Activated CD4-positive, alpha-beta T cell treated with anti-CD3 and anti-CD28 coated beads, Interleukin-2, amount 10 ng/mL, durations not matched to agents 24 days and 14 days (primary cell): ENCODE data around the gene TEAD3. TPM values are rescaled to one million over a fixed set of nuclear protein-coding genes. Genes with fewer than 3 reads are reported as not detected.
"Not testable (repeated sequence)": the region's sequence is repeated elsewhere in the genome, so short reads cannot be mapped to it uniquely, and the experiment has no call there.

Experiments
- DNase-seq: peaks from one replicate; pipeline ENCODE4 v3.0.0; 2022
- H3K27ac Mint-ChIP-seq: one replicate; pipeline ENCODE4 v1.8.0; 2022; ENCODE audit warnings: mild to moderate bottlenecking, mixed read lengths
- H3K27me3 Mint-ChIP-seq: one replicate; pipeline ENCODE4 v1.8.0; 2022; ENCODE audit warnings: mixed read lengths
- H3K36me3 Mint-ChIP-seq: one replicate; pipeline ENCODE4 v1.8.0; 2022; ENCODE audit warnings: low read depth, mild to moderate bottlenecking, mixed read lengths
- H3K4me1 Mint-ChIP-seq: one replicate; pipeline ENCODE4 v1.8.0; 2021; ENCODE audit warnings: mixed read lengths
- H3K4me3 Mint-ChIP-seq: one replicate; pipeline ENCODE4 v1.8.0; 2022; ENCODE audit warnings: mild to moderate bottlenecking, moderate library complexity, mixed read lengths
- H3K9me3 Mint-ChIP-seq: one replicate; pipeline ENCODE4 v1.8.0; 2021; ENCODE audit warnings: mixed read lengths
- intact Hi-C: fragments of 100-400 bp; cut with micrococcal nuclease; formaldehyde crosslinking; loops from one replicate; pipeline ENCODE4 v1.15.1; 2023
- total RNA-seq: library from RNA; stranded (reverse); gene quantifications from 2 replicates; pipeline ENCODE4 v1.2.3, GENCODE V29; 2022

The TEAD3 gene
- total RNA-seq, 1 donor from 2014 or later = 1.7 TPM

GRCh38 chr6:35432702-35433101 lies 64.2 kb downstream of the TEAD3 start:
- intact Hi-C loops, H3K4me1 Mint-ChIP-seq, H3K27ac Mint-ChIP-seq, DNase-seq, H3K4me3 Mint-ChIP-seq, H3K9me3 Mint-ChIP-seq, H3K27me3 Mint-ChIP-seq: not testable (repeated sequence)
- H3K36me3 Mint-ChIP-seq = peaks cover 17% of the 10 kb centered on the region

GRCh38 chr6:35432291-35432690 lies 64.6 kb downstream of the TEAD3 start:
- Mint-ChIP-seq H3K4me1 (no peaks in the 10 kb centered on the region), H3K9me3 (peaks cover 9% of the 10 kb centered on the region)
- intact Hi-C loops = no loop called here

GRCh38 chr6:35429463-35429862 lies 67.4 kb downstream of the TEAD3 start:
- DNase-seq = no peak
- H3K4me3 Mint-ChIP-seq = no peak overlapping the region
- no peak overlapping the region for H3K27ac Mint-ChIP-seq
- intact Hi-C loops = no loop called here
- H3K9me3 Mint-ChIP-seq = peaks cover 9% of the 10 kb centered on the region
- H3K36me3 Mint-ChIP-seq = peaks cover 35% of the 10 kb centered on the region
- no peaks in the 10 kb centered on the region for H3K27me3 Mint-ChIP-seq
- H3K4me1 Mint-ChIP-seq = peaks cover 7% of the 10 kb centered on the region

More at GRCh38 chr6:35432291-35432690, 64.6 kb downstream of the TEAD3 start:
- Mint-ChIP-seq H3K27me3 (no peaks in the 10 kb centered on the region), H3K27ac (no peak overlapping the region), H3K36me3 (peaks cover 17% of the 10 kb centered on the region), H3K4me3 (no peak overlapping the region)
- DNase-seq = no peak

GRCh38 chr6:35428421-35429149 lies 68.3 kb downstream of the TEAD3 start:
- peaks cover 36% of the 10 kb centered on the region for H3K36me3 Mint-ChIP-seq

GRCh38 chr6:35427851-35428321 lies 69.0 kb downstream of the TEAD3 start:
- Mint-ChIP-seq H3K27ac (no peak overlapping the region), H3K4me1 (peaks cover 7% of the 10 kb centered on the region), H3K9me3 (peaks cover 9% of the 10 kb centered on the region), H3K4me3 (no peak overlapping the region), H3K27me3 (no peaks in the 10 kb centered on the region), H3K36me3 (peaks cover 38% of the 10 kb centered on the region)
- DNase-seq = no peak
- intact Hi-C loops = no loop called here

More at GRCh38 chr6:35428421-35429149, 68.3 kb downstream of the TEAD3 start:
- Mint-ChIP-seq H3K4me1 (peaks cover 7% of the 10 kb centered on the region), H3K4me3 (no peak overlapping the region), H3K27me3 (no peaks in the 10 kb centered on the region), H3K27ac (no peak overlapping the region), H3K9me3 (peaks cover 9% of the 10 kb centered on the region)
- DNase-seq = no peak
- intact Hi-C loops = no loop called here

- Mint-ChIP-seq H3K4me3 (no peak overlapping the region), H3K27ac (no peak overlapping the region), H3K9me3 (peaks cover 9% of the 10 kb centered on the region), H3K4me1 (peaks cover 7% of the 10 kb centered on the region), H3K36me3 (peaks cover 39% of the 10 kb centered on the region), H3K27me3 (no peaks in the 10 kb centered on the region)
- DNase-seq = no peak
- intact Hi-C loops = no loop called here
Measured at GRCh38 chr6:35427435-35427834, 69.4 kb downstream of the TEAD3 start.

- H3K9me3 Mint-ChIP-seq = peaks cover 9% of the 10 kb centered on the region
- no peak overlapping the region for H3K4me3 Mint-ChIP-seq
- peaks cover 9% of the 10 kb centered on the region for H3K4me1 Mint-ChIP-seq
- intact Hi-C loops = no loop called here
- DNase-seq = no peak
- peaks cover 43% of the 10 kb centered on the region for H3K36me3 Mint-ChIP-seq
- H3K27me3 Mint-ChIP-seq = no peaks in the 10 kb centered on the region
- peak overlapping the region; percentile 68 for H3K27ac Mint-ChIP-seq
Measured at GRCh38 chr6:35426074-35426473, 70.8 kb downstream of the TEAD3 start.

GRCh38 chr6:35425284-35425683 lies 71.6 kb downstream of the TEAD3 start:
- no peak for DNase-seq
- Mint-ChIP-seq H3K9me3 (peaks cover 9% of the 10 kb centered on the region), H3K27me3 (no peaks in the 10 kb centered on the region), H3K36me3 (peaks cover 45% of the 10 kb centered on the region), H3K4me1 (peaks cover 9% of the 10 kb centered on the region), H3K4me3 (no peak overlapping the region), H3K27ac (no peak overlapping the region)
- intact Hi-C loops = no loop called here

Other genes starting within 250 kb of the TEAD3 start
- 31.0 and 31.4 TPM in 2 replicates for gene ZNF76, start 237.3 kb downstream of the TEAD3 start, total RNA-seq
- gene DEF6, start 199.3 kb downstream of the TEAD3 start, total RNA-seq = 103 and 113 TPM in 2 replicates
- gene PPARD, start 154.5 kb downstream of the TEAD3 start, total RNA-seq = 19.0 TPM in 2 replicates
- 19.6 and 22.1 TPM in 2 replicates for gene FANCE, start 44.7 kb downstream of the TEAD3 start, total RNA-seq
- 1,702 and 1,710 TPM in 2 replicates for gene RPL10A, start 28.7 kb downstream of the TEAD3 start, total RNA-seq
- gene TULP1, start 15.8 kb upstream of the TEAD3 start, total RNA-seq = not detected in 2 replicates
- gene FKBP5, start 191.8 kb upstream of the TEAD3 start, total RNA-seq = 85.0 and 85.1 TPM in 2 replicates
- 0.58 and 0.64 TPM in 2 replicates for gene ARMC12, start 240.0 kb upstream of the TEAD3 start, total RNA-seq